SK-N-MC (cell line): ENCODE results near the gene CGB2.

ENCODE experiments used
- DNase-seq: peaks from one replicate; pipeline ENCODE4 v3.0.0-alpha.2; 2011; ENCODE audit warnings: low read depth, low spot score
- H3K27ac ChIP-seq: fragments of 200-600 bp; sonication (generic); 2 replicates; pipeline ENCODE4 v1.5.1; 2016; ENCODE audit warnings: mixed run types
- H3K36me3 ChIP-seq: fragments of 200-600 bp; sonication (generic); 2 replicates; pipeline ENCODE4 v1.6.1; 2017; ENCODE audit warnings: antibody characterized with exemption, low read length, mixed read lengths; ENCODE audit not compliant: insufficient read depth
- H3K4me3 ChIP-seq: fragments of 200-600 bp; sonication (generic); 2 replicates; pipeline ENCODE4 v1.5.1; 2016
- H3K9ac ChIP-seq: fragments of 200-600 bp; sonication (generic); 2 replicates; pipeline ENCODE4 v1.8.0; 2017; ENCODE audit warnings: mixed run types, mixed read lengths; ENCODE audit not compliant: insufficient read length
- H3K9me3 ChIP-seq: fragments of 200-600 bp; sonication (generic); 2 replicates; pipeline ENCODE4 v1.6.1; 2017; ENCODE audit warnings: low read depth, mild to moderate bottlenecking, antibody characterized with exemption, low read length, moderate library complexity, mixed read lengths
- EZH2 ChIP-seq: fragments of 200-600 bp; sonication (generic); IDR thresholded peaks from one replicate; pipeline ENCODE4 v1.6.1; 2017; ENCODE audit warnings: antibody characterized with exemption
- FOXP2 ChIP-seq: optimal IDR thresholded peaks from 2 replicates; pipeline ENCODE3; 2011; ENCODE audit warnings: mild to moderate bottlenecking, moderate library complexity; ENCODE audit not compliant: insufficient read depth; ENCODE audit errors: extremely low read length, control extremely low read depth
- POLR2AphosphoS5 ChIP-seq: IDR thresholded peaks from 2 replicates; pipeline ENCODE4 v1.6.1; 2012; ENCODE audit warnings: mild to moderate bottlenecking, low read depth, low read length, borderline replicate concordance

Gene CGB2

DNA sequence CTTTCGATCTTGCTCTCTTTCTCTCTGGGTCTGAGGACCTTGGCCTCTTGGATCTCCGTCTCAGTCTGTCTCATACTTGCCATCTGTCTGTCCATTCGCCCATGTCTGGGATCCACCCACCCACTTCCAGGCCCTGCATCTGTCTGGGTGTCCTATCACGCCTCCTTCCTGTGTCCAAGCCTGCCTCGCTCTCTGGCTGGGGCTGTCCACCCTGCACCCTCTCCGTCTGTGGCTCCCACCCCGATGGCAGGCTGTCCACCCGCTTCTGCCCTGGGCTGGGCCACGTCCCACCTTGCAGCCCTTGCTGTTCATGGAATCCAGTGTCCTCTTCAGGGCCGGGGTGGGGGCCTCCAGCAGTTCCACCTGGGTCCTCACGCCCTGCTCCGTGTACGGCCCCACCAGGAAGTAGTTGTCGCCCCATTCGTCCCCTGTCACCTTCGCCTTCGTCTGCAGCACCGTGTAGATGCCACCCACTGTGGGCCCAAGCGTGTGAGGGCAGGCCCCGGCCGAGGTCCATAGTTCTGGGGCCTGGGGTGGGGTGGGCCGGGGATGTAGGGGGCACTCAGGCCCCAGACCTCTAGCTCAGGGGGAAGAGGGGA, 40.6 kb upstream of the CGB2 start:
- Histone ChIP-seq H3K36me3 (peaks cover 10% of the 10 kb centered on the region; the same call in 1 of the 2 replicates), H3K4me3 (no peak overlapping the region), H3K27ac (no peak overlapping the region), H3K9me3 (no peaks in the 10 kb centered on the region), H3K9ac (no peak overlapping the region)
- TF ChIP-seq POLR2AphosphoS5, result no peak
- no peak for TF ChIP-seq FOXP2
- no peak for TF ChIP-seq EZH2
- DNase-seq, result no peak

DNA sequence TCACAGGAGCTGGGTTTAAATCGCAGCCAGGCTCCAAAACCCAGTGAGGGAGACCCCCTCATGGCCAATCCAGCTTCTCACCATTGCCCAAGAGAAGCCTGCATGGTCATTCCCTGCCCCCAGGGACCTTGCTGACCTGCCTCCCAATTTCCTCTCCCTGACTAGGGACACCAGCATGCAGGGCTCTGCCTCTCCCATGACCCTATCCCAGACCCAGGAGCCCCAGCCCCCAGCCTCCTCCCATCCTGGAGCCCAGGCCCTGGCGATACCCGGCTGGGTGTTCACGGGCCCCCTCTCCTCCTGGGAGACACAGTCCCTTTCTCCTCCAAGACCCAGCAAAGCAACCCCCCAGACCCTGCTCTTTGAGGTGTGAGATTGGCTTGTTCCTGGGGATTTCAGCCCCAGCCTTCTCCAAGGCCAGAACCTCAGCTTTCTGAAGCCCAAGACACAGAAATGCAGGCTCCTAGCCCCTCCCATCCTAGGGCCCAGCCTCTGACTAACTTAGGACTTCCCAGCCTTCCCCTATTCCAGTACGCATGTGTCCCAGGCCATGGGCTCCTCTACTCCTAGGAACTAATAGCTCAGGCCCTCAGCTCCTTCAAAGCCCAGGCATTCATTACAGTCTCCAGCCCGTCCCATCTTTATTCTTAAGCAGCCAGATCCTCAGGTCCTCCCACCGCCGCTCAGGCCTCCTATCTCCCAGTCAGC, 39.7 kb upstream of the CGB2 start:
- no peaks in the 10 kb centered on the region for H3K9me3 ChIP-seq
- H3K4me3 ChIP-seq, result peak overlapping the region; percentile 95
- H3K36me3 ChIP-seq, result peaks cover 10% of the 10 kb centered on the region; the same call in 1 of the 2 replicates
- TF ChIP-seq FOXP2 (no peak), EZH2 (no peak), POLR2AphosphoS5 (peak; percentile 54; the same call in 1 of the 2 replicates)
- H3K9ac ChIP-seq, result peak overlapping the region; percentile 90
- peak overlapping the region; percentile 78 for H3K27ac ChIP-seq
- DNase-seq, result no peak

- H3K9ac ChIP-seq, result peak overlapping the region; percentile 90
- H3K4me3 ChIP-seq, result peak overlapping the region; percentile 95
- no peaks in the 10 kb centered on the region for H3K9me3 ChIP-seq
- no peak for DNase-seq
- TF ChIP-seq POLR2AphosphoS5 (no peak), EZH2 (no peak), FOXP2 (no peak)
- peaks cover 10% of the 10 kb centered on the region; the same call in 1 of the 2 replicates for H3K36me3 ChIP-seq
- H3K27ac ChIP-seq, result peak overlapping the region; percentile 78
Measured at GRCh38 chr19:48992581-48993174, 39.0 kb upstream of the CGB2 start.

- H3K4me3 ChIP-seq, result peak within 1 kb of the TSS; percentile 95
- peak; percentile 81 for TF ChIP-seq FOXP2
- TF ChIP-seq EZH2, result no peak
- TF ChIP-seq POLR2AphosphoS5, result peak; percentile 97
- peak within 1 kb of the TSS; percentile 85 for H3K27ac ChIP-seq
Measured at GRCh38 chr19:48993175-48994034, 38.3 kb upstream of the CGB2 start, which contains the start of the genes GYS1 and RUVBL2. Gene GYS1 (minus strand): TSS chr19:48993309. CDS start chr19:48993112, 197 bp downstream. Gene RUVBL2 (plus strand): TSS chr19:48993887. CDS start chr19:48993912, 25 bp downstream.

DNA sequence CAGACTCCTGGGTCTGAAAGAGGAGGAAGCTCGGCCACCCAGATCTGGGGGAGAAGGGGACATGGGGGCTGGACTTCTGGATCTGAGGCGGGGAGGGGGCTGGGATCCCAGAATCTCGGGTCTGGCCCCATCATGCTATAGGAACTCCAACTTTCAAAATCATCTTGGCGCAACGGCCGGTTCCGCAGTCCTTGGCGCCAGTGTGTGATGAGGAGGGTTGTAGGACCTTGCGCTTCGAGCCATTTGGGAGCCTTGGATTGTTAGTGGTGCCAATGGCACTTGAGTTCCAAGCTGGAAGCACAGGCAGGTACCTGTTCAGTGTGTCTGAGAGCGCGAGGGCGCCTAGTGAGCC, 37.7 kb upstream of the CGB2 start:
- Histone ChIP-seq H3K4me3 (peak overlapping the region; percentile 95), H3K27ac (peak overlapping the region; percentile 85), H3K9ac (peak overlapping the region; percentile 89), H3K36me3 (no peaks in the 10 kb centered on the region; the same call in 1 of the 2 replicates), H3K9me3 (no peaks in the 10 kb centered on the region)
- TF ChIP-seq EZH2 (no peak), FOXP2 (peak; percentile 8)
- no peak for DNase-seq

More at GRCh38 chr19:48993175-48994034, 38.3 kb upstream of the CGB2 start, which contains the start of the genes GYS1 and RUVBL2:
- H3K9ac ChIP-seq, result peak within 1 kb of the TSS; percentile 90
- H3K9me3 ChIP-seq, result no peaks in the 10 kb centered on the region
- peaks cover 6% of the 10 kb centered on the region; the same call in 1 of the 2 replicates for H3K36me3 ChIP-seq
- peak; percentile 95 for DNase-seq

DNA sequence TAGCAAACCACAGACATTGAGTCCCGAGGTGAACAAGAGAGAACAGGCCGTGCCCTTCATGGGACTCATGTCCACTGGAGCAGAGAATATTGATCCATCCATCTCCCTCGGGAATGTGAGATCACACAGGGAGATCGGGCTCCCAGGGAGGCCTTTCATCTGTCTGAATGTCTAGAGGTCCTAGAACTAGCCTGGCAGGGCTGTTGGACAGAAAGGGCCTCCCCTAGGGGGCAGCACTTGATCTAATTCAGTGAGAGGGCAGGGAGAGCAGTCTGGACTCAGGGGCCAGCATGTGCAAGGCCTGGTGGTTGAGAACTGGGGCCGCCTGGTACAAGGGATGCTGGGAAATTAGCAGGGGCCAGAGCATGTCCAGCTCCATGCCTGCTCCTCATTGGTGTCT, 33.7 kb upstream of the CGB2 start:
- H3K9me3 ChIP-seq, result no peaks in the 10 kb centered on the region
- no peak overlapping the region for H3K27ac ChIP-seq
- H3K4me3 ChIP-seq, result no peak overlapping the region
- peaks cover 15% of the 10 kb centered on the region for H3K36me3 ChIP-seq
- no peak overlapping the region for H3K9ac ChIP-seq
- TF ChIP-seq POLR2AphosphoS5, result no peak
- no peak for TF ChIP-seq FOXP2
- TF ChIP-seq EZH2, result no peak
- no peak for DNase-seq

GRCh38 chr19:48999481-49000325, 32.0 kb upstream of the CGB2 start:
- H3K36me3 ChIP-seq, result peaks cover 28% of the 10 kb centered on the region
- no peak overlapping the region for H3K27ac ChIP-seq
- TF ChIP-seq FOXP2 (no peak), EZH2 (no peak), POLR2AphosphoS5 (no peak)
- H3K9ac ChIP-seq, result no peak overlapping the region
- no peaks in the 10 kb centered on the region for H3K9me3 ChIP-seq
- H3K4me3 ChIP-seq, result no peak overlapping the region
- no peak for DNase-seq
